GM12865 (cell line): ENCODE results near the gene FBP2.
"Not testable (repeated sequence)": the region's sequence is repeated elsewhere in the genome, so short reads cannot be mapped to it uniquely, and the experiment has no call there.

Experiments used
- DNase-seq: peaks from one replicate; pipeline ENCODE4 v3.0.0; 2010; ENCODE audit warnings: low read depth
- H3K4me3 ChIP-seq: 2 replicates; pipeline ENCODE4 v1.5.1; 2011; ENCODE audit warnings: mild to moderate bottlenecking, low read depth, low read length, control low read depth
- CTCF ChIP-seq: IDR thresholded peaks from 2 replicates; pipeline ENCODE4 v1.5.1; 2011; ENCODE audit warnings: low read length, control low read depth, low read depth, inconsistent platforms; ENCODE audit not compliant: insufficient read depth; ENCODE audit errors: missing control alignments

FBP2 gene

GRCh38 chr9:94607423-94607691 is 13.7 kb upstream of the FBP2 start:
- TF ChIP-seq CTCF, result no peak
- no peak overlapping the region for H3K4me3 ChIP-seq

GRCh38 chr9:94606646-94607422 is 13.2 kb upstream of the FBP2 start:
- DNase-seq, result peak; percentile 10

More at GRCh38 chr9:94607423-94607691, 13.7 kb upstream of the FBP2 start:
- DNase-seq, result no peak

GRCh38 chr9:94603259-94604160 is 9.9 kb upstream of the FBP2 start:
- no peak overlapping the region for H3K4me3 ChIP-seq
- DNase-seq, result peak; percentile 69
- TF ChIP-seq CTCF, result peak; percentile 76

More at GRCh38 chr9:94606646-94607422, 13.2 kb upstream of the FBP2 start:
- no peak for TF ChIP-seq CTCF
- H3K4me3 ChIP-seq, result no peak overlapping the region

GRCh38 chr9:94602666-94603065 is 9.0 kb upstream of the FBP2 start:
- no peak for TF ChIP-seq CTCF
- no peak overlapping the region for H3K4me3 ChIP-seq

DNA sequence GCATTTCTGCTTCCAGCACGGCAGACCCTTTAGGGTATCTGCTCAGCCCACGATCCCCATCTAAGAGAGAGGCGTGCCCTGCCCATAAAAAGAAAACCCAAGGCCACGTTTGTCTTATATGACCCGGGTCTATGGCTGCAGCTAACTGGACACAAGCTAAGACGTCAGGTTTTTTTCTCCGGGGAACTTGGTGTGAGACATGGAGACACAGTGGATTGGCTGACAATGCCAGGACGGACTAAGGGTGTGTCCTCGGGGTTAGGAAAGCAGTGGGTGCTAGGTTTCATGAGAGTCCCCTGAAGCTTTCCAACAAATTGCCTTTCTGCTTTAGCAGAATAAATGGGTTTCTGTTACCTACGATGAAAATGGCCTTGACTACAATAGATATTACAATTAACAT is 7.1 kb upstream of the FBP2 start:
- no peak overlapping the region for H3K4me3 ChIP-seq
- no peak for TF ChIP-seq CTCF
- no peak for DNase-seq

More at GRCh38 chr9:94602666-94603065, 9.0 kb upstream of the FBP2 start:
- no peak for DNase-seq

DNA sequence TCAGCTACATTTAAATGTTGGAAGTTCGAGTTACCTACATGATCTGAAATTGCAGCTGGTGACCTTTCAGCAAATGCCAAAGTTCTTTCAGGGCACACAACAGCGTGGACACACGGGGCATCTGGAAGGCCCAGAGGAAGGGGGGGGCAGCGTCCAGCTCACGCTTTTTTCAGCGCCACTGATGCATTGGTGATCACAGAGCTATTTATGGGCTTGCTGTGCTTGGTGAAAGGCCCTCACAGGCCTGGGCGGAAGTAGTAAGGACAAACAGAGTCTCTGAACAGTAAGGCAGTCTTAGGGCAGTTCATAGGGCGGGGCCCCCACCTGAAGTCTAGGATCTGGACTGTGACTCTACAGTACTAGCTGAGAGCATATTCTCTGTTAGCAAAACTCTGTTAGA is 6.6 kb upstream of the FBP2 start:
- no peak for DNase-seq
- H3K4me3 ChIP-seq, result no peak overlapping the region
- TF ChIP-seq CTCF, result no peak

- DNase-seq, result no peak
- H3K4me3 ChIP-seq, result no peak overlapping the region
- no peak for TF ChIP-seq CTCF
These were observed 5.5 kb upstream of the FBP2 start for GRCh38 chr9:94599102-94599501.

DNA sequence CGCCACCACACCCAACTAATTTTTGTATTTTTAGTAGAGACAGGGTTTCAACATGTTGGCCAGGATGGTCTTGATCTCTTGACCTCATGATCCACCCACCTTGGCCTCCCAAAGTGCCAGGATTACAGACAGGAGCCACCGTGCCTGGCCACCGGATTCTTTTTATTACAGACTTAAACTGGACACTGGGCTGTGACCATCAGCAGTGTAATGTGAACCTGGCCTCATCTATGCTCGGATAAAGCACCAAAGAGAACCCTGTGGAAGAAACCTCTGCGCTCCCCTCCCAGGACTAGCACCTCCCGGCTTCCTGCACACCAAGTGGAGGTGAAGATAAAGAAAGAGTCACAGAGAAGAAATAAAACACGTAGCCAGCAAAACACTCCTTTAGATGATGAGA is 941 bp downstream of the FBP2 start:
- H3K4me3 ChIP-seq, DNase-seq: not testable (repeated sequence)
